Hematopoietic multipotent progenitor cell treated with erythropoietin and hydrocortisone succinate and interleukin-3 and kit ligand, for 4 days (in vitro differentiated cells): ENCODE measurements around the gene ASB15.
A peak's percentile ranks its signal among the peaks of the same experiment; 100 is the strongest.
"Not testable (repeated sequence)": the region's sequence is repeated elsewhere in the genome, so short reads cannot be mapped to it uniquely, and the experiment has no call there.

Experiments used
- DNase-seq: peaks from one replicate; pipeline ENCODE4 v3.0.0-alpha.2; 2015

Gene ASB15

GRCh38 chr7:123599766-123600165 lies 1.9 kb upstream of the ASB15 start:
- DNase-seq: no peak

GRCh38 chr7:123600876-123601275 lies 745 bp upstream of the ASB15 start:
- DNase-seq: no peak

- no peak for DNase-seq
Measured at GRCh38 chr7:123602648-123603047, 1.0 kb downstream of the ASB15 start.

DNA sequence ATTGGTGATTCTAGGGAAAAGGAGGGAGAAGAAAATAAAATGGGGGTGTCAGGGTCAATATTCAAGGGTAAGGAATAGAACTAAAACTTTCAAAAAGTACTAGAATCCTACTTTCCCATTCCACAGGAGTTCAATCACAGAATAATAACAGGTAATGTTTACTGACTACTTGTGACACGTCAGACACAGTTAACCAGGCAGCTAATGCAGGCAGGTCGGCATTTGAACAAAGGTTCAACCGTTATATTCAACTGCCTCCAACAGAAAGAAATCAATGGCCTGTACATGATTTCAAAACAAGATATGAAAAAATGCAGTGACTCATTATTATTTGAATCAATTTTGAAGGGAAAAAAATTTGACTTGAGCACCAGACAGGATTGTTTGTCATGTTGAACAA lies 3.1 kb downstream of the ASB15 start:
- no peak for DNase-seq

- no peak for DNase-seq
Measured at GRCh38 chr7:123607423-123607975, 5.9 kb downstream of the ASB15 start.

DNA sequence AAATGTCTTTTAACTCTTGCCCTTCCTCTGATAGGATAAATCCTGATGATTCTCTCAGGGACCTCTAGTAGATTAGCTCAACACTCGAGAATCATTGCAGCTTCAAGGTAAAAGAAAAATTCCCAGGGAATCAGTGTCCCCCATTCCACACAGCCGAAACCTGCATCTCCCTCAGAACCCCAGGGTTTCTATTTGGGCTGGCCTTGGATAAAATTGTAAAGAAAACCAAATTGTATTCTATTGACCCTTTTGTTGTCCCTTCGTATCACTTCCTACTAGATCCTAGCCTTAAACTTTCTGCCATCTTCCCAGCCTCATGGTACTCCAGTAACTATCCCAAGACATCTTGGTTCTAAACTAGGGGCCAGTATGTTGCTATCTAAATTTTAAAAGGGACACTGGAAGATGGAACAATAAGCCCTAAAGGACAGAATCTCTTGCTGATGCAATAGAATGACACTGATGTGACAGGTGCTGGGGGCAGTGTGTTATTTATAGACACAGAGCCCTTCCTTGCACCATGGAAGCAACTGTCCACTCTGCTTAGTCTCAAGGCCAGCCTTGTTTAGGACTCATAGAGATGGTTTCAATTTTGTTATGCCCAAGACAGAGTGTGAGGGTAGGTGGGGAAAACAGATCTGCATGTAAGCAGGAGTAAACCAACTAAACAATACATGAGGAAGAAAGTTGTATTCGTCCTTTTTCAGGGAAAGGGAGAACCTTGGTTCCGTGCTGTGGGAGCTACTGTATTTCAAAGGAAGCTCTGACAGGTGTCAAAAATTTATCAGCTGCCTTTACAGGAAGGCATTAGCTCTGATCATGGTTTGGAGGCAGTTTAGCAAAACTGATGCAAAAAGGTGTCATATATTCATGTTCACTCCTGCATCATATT lies 7.6 kb downstream of the ASB15 start:
- DNase-seq: no peak

- DNase-seq: no peak
Measured at GRCh38 chr7:123609883-123610239, 8.2 kb downstream of the ASB15 start.

DNA sequence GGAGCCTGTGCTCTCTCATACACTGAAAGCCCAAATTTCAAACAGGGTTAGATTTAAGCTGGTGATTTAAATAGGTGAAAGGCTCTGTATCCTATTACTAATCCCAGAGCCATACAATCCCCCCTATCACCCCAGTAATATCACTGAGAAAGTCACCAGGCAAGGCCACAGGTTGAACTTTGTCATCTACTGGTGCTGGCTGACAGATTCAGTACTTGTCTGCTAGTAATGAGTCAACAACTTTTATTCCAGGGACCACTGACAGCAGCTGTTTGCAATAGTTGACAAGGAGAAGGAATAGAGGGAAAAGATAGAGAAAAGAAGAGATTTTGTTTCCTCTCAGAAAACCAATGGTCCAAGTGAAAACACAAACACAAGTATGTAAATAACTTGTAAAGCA lies 10.4 kb downstream of the ASB15 start:
- no peak for DNase-seq

DNA sequence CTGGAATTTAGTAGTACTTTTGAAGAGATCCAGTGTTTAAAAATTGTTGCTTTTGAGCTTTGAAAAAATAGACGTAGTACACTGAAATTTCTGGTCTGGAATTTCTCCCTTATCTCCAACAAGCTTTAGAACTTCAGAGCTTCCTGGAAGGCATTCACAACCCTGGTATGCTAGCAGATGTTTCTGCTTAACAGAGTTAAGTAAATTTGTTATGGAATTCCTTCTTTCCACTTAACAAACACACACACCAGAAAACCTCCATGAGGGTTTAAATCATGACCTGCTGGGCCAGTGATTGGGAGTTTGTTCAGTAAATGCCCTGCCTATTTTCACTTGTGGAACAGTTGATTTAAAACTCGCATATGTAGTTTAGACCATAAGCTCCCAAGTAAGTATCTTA lies 13.7 kb downstream of the ASB15 start:
- DNase-seq: no peak

GRCh38 chr7:123616223-123616622 lies 14.6 kb downstream of the ASB15 start:
- DNase-seq: no peak

- no peak for DNase-seq
Measured at GRCh38 chr7:123621707-123622106, 20.1 kb downstream of the ASB15 start.

GRCh38 chr7:123622660-123623386 lies 21.2 kb downstream of the ASB15 start:
- DNase-seq: no peak

- peak; percentile 67 for DNase-seq
Measured at GRCh38 chr7:123624527-123625183, 23.0 kb downstream of the ASB15 start.

DNA sequence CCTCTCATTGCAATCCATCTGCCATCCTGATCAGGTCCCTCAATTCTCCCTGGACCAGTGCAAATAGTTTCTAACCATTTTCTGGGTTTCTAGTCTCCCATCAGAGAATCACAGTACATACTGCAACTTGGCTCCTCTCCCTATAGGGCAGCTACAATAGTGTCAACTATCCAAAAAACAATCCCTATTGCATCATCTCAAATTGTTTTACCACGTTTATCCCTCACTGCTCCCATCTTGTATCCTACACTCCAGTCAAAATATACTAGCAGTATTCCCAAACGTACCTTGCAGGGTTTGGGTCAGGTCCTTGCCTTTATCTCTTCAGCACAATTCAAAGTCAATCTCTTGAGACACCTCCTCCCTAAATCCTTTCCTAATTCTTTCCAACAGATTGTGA lies 23.6 kb downstream of the ASB15 start:
- no peak for DNase-seq

DNA sequence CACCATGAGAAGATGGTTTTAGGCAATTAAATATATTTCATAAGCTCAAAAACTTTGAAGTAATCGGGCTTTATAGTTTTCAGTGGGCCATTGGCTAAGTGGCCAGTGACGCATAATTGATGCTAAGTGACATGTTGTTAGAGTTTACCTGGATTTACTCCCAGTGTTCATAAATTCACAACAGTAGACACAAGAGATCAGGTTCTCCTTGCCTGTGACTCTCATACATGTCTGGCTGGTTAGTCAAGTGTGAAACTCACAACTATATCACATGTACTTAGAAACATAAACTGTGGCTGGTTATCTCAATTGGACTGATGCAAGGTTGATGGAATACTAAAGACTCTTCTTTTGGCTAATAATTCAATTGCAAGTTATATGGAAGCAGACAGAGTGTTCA lies 26.2 kb downstream of the ASB15 start:
- DNase-seq: no peak

GRCh38 chr7:123628829-123629228 lies 27.2 kb downstream of the ASB15 start:
- no peak for DNase-seq

DNA sequence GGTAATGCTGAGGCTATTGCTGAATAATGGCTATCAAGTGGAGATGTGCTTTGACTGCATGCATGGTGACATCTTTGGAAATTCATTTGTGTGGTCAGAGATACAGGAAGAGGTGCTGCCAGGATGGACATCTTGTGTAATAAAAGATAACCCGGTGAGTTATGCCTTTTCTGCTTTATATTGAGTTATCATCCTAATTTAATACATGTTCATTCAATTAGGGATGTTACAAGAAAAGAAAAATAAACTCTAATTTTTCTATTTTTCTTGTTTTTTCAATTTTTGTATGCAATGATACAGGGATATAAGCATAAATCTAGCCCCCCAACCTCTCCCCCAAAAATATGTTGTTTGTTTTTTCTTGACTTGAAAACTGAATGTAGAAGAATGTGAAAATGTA lies 27.7 kb downstream of the ASB15 start:
- no peak for DNase-seq

- no peak for DNase-seq
Measured at GRCh38 chr7:123632808-123633207, 31.2 kb downstream of the ASB15 start.

DNA sequence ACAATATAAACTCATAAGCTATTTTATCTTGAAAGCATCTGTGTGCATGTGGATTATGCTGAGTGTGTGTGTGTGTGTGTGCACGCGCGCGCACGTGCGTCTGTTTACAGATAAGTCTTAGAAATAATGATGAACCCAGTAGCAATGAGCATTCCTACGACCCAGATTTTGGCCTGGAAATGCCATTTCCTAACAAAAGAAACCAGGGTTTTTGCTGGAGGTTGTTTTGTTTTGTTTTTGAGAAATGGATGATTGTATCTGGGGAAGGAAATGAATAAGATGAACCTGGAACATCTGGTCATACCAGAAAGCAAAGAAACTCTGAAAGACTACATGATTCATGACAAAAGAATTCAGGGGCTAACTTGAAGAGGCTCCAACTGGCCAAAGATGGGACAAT lies 31.9 kb downstream of the ASB15 start:
- no peak for DNase-seq

DNA sequence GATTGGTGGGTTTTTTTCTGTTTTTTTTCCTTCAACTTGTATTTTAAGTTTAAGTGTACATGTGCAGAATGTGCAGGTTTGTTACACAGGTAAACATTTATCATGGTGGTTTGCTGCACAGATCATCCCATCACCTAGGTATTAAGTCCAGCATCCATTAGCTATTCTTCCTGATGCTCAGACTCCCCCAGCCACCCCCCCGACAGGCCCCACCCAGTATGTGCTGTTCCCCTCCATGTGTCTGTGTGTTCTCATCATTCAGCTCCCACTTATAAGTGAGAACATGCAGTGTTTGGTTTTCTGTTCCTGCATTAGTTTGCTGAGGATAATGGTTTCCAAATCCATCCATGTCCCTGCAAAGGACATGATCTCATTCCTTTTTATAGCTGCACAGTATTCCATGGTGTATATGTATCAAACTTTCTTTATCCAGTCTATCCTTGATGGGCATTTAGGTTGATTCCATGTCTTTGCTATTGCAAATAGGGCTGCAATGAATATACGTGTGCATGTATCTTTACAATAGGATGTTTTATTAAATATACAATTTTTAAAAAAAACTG lies 32.5 kb downstream of the ASB15 start:
- DNase-seq: not testable (repeated sequence)

- DNase-seq: peak; percentile 51
Measured at GRCh38 chr7:123635551-123636359, 34.1 kb downstream of the ASB15 start.

DNA sequence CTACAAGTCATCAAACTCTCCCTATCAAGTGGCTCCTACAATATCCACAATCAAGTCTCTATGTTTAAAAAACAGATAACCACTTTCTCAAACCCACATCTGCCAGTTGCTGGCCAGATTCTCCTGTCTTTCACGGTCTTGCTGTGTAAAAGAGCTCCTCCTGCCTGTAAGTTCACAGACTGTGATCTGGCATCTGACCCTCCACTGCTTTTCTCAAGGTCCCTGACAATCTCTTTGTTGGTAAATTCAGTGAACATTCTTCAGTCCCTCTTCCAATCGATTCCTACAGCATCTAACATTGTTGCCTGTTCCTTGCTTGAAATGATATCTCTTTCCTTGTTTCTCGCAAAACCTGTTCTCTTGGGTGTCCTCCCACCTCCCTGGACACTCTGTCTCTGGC lies 35.6 kb downstream of the ASB15 start:
- no peak for DNase-seq
